DMS53 treated with DMSO at 0.1 percent for 48 hours (cell line): ENCODE measurements around the gene HSFX3.
A peak's percentile ranks its signal among the peaks of the same experiment; 100 is the strongest.
"Not testable (repeated sequence)": the region's sequence is repeated elsewhere in the genome, so short reads cannot be mapped to it uniquely, and the experiment has no call there.

Experiments used
- DNase-seq: peaks from one replicate; lab custom pipeline; 2025; ENCODE audit not compliant: unreplicated experiment; lab: John Stamatoyannopoulos, UW

Gene HSFX3

DNA sequence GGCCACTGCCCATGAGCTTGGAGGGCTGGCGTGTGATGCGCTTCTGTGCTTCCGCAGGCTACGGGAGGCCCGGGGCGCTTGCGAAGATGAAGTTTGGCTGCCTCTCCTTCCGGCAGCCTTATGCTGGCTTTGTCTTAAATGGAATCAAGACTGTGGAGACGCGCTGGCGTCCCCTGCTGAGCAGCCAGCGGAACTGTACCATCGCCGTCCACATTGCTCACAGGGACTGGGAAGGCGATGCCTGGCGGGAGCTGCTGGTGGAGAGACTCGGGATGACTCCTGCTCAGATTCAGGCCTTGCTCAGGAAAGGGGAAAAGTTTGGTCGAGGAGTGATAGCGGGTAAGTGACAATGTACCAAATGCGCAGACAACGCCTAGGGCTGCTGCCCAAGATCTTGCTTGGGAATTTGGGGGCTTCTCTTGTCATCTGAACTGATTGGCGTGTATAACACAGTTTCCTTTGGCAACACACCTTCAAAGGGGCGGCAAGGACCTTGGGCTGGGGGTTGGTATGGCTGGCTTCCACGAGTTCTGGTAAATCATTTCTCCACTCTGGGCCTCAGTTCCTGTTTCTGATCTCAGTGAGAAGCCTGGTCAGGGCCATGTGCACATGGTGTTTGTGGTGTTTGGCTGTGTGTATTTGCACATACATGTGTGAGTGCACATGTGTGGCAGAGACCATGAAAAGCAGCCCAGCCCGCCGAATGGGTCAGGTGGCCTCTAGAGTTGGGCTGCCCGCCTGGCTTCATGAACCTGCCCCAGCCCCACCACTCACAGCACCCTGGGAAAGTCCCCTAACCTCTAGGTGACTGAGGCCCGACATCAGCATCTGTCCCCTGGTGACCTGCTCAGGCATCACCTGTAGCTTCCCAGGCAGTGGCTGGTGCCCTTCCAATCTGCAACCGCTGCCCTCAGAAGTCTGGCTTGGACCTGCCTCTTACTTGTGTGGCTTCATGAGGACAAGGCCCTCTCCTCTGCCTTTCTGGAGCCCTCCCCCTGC lies 3.9 kb downstream of the HSFX3 start:
- not testable (repeated sequence) for DNase-seq

DNA sequence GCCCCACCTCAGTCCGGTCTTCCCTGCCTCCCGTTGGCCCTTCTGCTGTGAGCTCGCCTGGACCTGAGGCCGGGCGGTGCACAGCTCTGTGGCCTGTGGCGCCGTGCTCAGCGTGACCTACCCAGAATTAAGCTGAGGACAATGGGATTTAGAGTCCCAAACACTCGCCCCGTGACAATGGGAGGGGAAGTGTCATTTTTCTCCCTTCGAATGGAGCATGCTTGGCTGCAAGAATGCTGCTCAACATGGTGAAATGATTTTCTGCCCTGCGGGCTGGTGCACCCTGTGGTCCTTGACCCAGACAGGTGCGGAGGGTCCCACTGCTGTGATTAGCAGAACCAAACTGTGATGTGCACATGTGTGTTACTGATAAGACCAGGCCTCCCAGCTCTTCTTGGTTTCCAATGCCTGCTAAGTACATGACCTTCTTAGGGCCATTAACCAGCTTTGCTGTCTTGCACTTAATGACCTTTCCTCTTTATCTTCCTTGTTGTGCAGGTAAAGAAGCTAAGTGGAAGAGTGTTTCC lies 8.1 kb downstream of the HSFX3 start:
- DNase-seq: no peak

DNA sequence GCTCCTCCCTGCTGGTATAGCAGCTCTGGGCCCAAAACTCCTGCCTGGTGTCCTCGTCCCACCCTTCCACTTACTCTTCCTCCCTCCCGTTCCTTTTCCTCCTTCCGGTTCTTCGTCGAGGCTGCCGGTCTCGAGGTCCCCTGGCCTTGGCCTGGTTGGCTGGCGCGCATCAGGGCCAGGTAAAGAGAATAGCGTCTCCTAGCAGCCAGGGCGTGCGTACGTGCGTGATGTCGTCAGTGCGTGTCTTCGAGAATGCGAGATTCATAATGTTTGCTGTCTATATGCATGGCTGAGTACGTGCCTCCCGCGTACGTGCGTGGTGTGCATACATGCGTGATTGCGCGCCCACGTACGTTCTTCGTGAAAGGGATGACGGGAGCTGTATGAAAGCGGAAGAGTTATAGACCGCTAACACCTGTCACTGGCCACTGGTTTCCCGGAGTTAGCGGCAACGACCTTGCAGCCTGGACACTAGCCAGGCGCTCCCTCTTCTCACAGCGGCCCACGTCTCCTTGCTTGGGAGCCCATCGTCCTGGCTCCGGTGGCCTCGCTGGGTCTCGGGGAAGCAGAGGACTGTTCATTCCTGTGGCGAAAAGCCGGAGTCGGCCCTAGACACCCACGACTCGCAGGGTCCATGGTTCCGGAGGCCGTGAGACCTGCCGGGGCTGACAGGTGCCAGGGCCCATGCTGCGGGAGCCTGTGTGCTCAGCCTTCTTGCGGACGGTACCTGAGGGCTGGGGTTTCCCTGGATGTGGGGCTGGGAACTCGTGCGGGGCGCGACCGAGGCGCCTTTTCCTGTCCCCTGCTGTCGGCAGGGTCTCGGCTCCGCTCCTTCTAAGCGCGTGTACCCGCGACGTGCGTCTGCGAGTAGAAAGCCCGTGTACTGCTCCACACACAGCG lies 8.9 kb downstream of the HSFX3 start, which contains the start of gene EOLA1:
Gene EOLA1, plus strand, starts transcription at position 392 of the 900 bp plus-strand sequence. CDS start 4,619 bp downstream, outside the sequence.
- peak; percentile 83 for DNase-seq

DNA sequence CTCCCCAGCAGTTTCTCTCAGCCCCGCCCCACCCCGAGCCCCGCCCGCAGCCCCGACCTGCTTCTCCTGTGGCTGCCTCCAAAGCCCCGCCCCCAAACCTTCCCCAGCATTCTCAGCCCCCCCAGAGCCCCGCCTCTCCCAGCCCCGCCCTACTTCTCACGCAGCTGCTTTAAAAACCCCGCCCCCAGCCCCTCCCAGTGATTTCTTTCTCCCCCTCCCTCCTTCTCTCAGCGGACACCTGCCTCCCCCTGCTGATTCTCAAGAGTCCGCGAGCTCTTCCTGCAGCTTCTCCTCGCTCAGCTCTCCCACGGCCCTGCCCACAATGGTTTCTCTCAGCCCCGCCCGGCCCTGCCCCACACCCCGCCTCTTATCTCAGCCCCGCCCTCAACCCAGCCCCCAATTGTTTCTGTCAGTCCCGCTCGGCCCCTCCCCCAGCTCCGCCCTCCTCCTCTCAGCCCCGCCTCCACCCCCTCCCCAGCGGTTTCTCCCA lies 9.5 kb downstream of the HSFX3 start:
- DNase-seq: peak; percentile 84

DNA sequence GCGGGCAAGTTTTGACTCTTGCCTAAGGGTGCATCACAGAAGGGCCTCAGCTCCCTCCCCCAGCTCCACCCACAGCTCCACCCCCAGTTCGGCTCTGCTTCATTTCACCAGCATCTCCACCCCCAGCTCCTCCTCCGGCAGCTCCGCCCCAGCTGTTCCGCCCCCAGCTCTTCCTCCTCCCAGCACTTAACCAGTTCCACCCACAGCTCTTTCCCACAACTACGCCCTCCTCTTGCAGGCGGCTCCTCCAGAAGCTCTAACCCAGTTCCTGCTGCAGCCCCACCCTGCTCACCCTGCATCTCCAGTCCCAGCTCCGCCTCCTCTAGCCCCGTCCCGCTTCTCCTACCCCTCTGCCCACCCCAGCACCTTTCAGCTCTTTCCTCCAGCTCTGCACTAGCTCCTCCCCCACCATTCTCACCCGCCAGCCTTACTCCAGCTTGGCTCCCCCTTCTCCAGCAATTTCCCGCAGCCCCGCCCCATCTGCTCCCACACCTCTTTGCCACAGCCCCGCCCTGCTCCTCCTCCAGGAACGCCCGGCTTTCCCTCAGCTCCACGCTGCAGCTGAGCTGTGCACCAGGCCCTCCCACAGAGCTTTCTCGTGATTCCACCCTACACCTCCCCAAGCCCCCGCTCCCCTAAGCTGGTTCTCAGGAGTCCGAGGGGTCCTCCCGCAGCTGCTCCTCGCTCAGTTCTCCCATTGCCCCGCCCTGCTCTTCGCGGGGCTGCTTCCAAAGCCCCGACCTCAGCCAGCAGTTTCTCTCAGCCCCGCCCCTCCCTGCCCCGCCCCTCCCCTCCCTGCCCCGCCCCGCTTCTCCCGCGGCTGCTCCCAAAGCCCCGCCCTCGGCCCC lies 10.2 kb downstream of the HSFX3 start:
- peak; percentile 80 for DNase-seq

DNA sequence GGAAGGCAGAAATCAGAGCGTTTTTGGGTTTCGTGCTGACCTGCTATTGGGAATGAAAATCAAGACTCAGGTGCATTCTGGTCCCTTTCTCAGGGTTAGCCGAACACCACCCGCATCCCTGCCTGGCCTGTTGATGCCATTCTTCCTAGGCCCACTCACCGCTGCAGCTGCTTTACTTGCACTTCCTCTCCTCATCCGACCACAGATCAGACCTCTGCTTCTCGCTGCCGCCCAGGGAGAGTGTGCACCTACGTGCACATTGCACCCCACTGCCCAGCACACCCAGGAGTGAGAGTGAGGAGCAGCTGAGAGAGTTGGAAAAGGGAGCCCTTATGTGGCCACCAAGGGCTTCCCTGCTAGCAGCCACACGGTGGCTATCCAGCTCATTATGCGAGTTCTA lies 12.2 kb downstream of the HSFX3 start:
- DNase-seq: not testable (repeated sequence)

DNA sequence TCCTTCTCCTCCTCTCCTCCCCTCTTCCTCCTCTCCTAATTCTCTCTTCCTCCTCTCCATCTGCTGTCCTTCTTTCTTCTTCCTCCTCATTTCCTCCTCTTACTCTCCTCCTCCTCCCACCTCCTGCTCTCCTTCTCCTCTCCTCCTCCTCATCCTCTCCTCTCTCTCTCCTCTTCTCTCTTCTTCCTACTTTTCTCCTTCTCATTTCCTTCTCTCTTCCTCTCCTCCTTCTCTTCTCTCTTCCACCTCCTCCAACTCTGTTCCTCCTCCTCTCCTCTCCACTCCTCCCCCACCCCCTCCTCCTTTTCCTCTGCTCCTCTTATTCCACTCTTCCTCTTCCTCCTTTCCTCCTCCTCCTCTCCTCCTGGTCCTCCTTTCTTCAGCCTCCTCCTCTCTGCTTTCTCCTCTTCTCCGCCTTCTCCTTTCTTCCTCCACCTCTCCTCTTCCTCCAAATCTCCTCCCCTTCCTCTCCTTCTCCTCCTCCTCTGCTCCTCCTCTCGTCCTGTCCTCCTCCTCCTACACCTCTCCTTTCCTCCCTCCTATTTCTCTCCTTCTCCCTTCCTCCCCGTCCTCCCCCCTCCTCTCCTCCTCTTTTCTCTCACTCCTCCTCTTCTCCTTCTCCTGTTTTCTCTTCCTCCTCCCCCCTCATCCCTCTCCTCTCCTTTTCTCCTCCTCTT lies 14.7 kb downstream of the HSFX3 start:
- not testable (repeated sequence) for DNase-seq

DNA sequence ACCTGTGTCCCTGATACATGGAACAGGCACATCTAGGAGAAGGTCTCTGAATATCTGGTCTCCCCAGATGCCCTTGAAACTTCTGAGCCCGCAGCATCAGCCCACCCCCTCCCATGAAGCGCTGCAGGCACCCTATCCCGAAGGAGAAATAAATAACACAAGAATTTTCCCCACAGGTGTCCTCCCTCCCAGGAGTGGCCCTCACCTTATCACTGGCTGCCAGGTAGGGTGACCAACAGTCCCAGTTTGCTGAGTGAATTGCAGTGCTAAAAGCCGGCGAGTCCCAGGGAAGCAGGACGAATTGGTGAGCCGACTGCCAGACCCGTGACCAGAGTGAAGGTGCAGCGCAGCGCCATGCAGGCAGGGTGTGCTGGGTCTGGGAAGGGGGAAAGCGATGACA lies 15.7 kb downstream of the HSFX3 start:
- not testable (repeated sequence) for DNase-seq

DNA sequence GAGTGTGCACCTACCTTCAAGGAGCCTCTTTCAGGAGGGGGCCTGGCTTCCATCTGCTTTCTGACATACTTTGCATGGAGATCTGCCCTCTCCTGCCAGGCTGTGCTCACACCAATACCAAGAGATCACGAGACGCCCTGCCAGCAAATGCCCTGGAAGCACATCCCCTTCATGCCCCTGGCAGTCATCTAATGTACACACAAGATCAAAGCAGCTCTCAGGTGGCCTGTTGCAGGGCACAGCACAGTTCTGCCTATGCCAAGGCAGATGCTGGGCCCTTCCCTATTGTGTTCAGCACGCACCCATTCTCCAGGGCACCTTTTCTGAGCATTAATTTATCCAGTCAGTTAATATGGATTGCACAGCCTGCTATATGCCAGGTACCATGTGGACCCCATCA lies 16.9 kb downstream of the HSFX3 start:
- DNase-seq: not testable (repeated sequence)

DNA sequence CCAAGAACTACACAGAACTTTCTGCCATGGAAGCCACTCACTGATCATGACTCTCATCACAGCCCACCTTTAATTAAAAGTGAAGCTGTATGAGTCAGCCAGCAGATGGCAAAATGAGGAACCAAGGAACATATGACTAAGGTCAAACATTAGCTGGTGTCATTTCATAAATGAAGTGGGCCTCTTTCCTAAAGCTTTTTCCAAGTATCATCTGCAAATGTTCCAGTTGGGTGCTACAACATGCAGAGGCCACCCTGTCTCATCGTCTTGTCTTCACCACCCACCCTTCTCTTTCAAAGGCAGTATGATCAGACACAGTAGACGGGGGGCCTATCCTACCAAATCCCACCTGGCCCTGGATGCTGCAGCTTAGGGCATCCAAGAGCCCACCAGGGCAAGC lies 18.1 kb downstream of the HSFX3 start:
- DNase-seq: no peak

DNA sequence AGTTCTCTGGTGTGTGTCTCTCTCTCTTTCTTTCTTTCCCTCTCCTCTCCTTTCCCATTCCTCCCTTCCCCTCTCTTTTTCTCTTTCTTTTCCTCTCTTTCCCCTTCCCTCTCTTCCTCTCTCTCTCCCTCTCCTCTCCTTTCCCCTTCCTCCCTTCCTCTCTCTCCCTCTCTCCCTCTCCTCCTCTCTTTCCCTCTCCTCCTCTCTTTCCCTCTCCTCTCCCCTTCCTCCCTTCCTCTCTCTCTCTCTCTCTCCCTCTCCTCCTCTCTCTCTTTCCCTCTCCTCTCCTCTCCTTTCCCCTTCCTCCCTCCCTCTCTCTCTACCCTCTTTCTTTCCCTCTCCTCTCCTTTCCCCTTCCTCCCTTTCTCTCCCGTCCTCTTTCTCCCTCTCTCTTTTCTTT lies 21.3 kb downstream of the HSFX3 start:
- DNase-seq: no peak

DNA sequence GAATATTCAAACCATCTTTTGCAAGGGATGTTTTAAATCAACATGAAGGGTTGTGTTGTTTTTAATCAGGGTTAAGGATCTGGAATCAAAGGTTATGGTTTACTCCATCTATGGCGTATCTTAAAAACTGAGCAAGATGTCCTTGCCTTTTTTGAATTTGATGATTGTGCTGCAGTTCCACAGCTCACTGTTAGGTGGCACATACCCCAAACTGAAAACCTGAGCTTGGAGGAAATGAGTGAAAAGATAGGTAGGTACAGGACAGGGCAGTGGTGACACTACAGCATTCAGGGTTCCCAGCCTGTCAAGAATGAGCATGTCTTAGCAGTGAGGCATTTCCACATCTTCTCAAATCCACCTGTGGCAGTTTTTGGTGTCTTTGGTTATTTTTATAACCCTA lies 22.0 kb downstream of the HSFX3 start:
- peak; percentile 30 for DNase-seq

DNA sequence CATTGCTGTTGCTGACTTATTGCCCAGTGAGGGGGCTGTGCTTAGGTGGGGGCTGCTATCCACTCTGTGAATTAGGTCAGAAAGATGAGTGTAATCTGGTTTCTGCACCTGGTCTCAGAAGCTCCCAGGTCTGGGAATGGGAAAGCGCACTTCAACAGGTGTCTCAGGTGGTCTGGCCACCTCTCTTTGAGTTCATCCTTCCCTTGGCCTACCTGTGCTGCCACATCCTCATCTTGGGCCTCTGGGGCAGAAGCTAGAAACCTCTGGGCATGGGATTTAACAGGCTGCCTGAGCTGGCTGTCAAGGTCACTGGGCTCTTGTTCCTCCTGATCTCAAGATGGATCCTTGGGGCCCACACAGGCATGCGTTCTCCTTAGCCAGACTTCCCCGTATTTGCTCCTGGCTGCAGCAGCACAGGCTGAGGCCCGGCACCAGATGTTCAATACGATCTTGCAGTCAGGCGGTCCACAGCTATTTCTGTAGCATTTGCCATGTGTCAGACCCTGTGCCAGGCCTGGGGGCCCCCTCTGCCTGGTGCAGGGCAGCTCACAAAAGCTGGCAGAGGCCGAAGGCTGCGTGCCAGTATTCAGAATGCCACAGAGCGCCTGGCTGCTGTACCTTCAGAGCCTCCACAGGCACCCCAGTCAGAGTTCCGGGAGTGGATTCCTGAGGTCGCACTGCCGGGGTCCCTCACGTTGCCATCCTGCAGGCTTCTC lies 23.2 kb downstream of the HSFX3 start:
- DNase-seq: not testable (repeated sequence)

DNA sequence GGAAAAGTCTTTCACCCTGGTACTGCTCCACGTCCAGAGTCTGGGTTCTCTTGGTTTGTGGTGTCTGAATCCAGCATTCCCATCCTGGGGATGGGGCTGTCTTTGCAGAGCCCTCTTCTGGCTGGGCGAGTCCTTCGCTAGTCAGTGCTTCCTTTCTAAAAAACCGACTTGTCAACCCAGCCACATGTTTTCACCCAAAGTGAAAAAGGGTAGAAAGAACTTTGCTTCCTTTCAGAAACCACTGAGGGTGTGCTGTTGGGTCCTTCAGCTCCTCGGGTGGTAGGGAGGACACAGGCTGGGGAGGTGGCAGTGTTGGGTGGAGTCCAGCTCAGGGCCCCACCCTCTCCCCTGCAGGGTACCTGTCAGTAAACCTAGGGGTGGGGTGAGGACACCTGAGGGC lies 23.8 kb downstream of the HSFX3 start:
- not testable (repeated sequence) for DNase-seq

DNA sequence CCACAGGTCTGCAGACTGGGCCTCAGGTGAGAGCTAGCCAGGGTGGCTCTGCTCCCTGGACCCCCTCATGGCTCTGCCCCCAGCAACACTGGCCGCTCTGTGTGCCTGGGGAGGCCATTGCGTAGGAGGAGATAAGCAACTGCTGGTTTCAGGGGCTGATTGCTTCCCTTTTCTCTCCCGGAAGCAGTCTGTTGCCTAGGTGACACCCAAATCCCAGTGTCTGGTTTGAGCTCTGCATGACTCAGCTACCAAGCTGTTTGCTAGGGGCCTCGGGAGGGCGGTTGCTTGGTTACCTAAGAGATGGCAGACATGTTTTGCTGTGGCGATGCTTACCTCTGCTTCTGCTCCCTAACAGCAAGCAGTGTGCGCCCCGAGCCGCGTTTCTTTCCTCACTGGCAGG lies 24.3 kb downstream of the HSFX3 start:
- peak; percentile 8 for DNase-seq

DNA sequence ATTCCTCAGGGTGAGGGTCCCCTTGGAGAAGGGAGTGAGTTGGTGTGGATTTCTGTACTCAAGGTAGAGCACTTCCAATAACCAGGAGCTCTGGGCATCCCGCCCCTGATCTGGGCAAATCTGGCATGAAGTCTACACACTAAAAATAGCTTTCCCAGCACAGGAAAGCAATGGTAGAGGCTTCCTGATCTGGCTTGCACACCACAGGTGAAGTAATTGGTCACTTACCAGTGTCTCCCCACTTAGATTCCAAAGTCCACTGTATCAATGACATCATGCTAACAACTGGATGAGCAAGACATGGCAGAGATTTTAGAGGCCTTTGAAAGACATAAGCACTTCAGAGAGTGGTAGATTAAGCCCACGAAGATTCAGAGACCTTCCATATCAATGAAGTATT lies 26.8 kb downstream of the HSFX3 start:
- DNase-seq: peak; percentile 45

DNA sequence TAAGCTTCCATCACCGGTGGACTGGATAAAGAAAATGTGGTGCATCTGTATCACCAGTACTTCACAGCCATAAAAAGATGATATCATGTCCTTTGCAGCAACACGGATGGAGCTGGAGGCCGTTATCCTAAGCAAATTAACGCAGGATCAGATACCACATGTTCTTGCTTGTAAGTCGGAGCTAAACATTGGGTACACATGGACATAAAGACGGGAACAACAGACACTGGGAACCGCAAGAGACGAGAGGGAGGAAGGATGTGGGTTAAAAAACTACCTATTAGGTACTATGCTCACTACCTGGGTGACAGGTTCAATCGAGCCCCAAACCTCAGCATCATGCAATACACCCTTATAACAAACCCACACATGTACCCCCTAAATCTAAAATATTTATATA lies 28.3 kb downstream of the HSFX3 start:
- no peak for DNase-seq

DNA sequence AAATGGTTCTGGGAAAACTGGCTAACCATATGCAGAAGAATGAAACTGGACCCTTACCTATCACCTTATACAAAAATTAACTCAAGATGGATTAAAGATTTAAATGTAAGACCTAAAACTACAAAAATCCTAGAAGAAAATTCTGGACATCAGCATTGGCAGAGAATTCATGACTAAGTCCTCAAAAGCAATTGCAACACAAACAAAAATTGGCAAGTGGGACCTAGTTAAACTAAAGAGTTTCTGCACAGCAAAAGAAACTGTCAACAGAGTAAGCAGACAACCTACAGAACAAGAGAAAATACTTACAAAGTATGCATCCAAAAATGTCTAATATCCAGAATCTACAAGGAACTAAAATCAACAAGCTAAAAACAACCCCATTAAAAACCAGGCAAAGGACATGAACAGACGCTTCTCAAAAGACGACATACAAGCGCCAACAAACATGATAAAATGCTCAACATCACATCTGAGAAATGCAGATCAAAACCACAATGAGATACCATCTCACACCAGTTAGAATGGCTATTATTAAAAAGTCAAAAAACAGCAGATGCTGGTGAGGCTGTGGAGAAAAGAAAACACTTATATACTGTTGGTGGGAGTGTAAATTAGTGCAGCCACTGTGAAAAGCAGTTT lies 29.0 kb downstream of the HSFX3 start:
- DNase-seq: not testable (repeated sequence)
